GM23338 (cell line): Measurements from ENCODE around the gene ESM1.

ENCODE experiments used
- CREB1 ChIP-seq: fragments of 250-450 bp; sonication (Bioruptor Pico); IDR thresholded peaks from 2 replicates; pipeline ENCODE4 v1.5.0; 2020; ENCODE audit warnings: low read depth, mild to moderate bottlenecking, moderate library complexity
- CTCF ChIP-seq, 2 experiments: fragments of 200-600 bp in 1 of 2; sonication (generic) in 1 of 2; conservative IDR thresholded peaks; 2 replicates each; pipeline versions ENCODE4 v1.5.1 to v1.6.1; 2016 to 2017; ENCODE audit warnings: antibody characterized with exemption in 2 of 2, low read depth in 2 of 2, mild to moderate bottlenecking in 2 of 2, moderate library complexity in 1 of 2
- ETS1 ChIP-seq: IDR thresholded peaks from 2 replicates; pipeline ENCODE4 v1.6.1; 2016; ENCODE audit warnings: antibody characterized with exemption
- EZH2 ChIP-seq: fragments of 200-600 bp; sonication (generic); IDR thresholded peaks from one replicate; pipeline ENCODE4 v1.8.0; 2017; ENCODE audit warnings: antibody characterized with exemption, mild to moderate bottlenecking, low read depth; ENCODE audit not compliant: unreplicated experiment
- EZH2phosphoT487 ChIP-seq: fragments of 200-600 bp; sonication (generic); IDR thresholded peaks from one replicate; pipeline ENCODE4 v1.8.1; 2018; ENCODE audit warnings: antibody characterized with exemption; ENCODE audit not compliant: unreplicated experiment
- JUNB ChIP-seq: IDR thresholded peaks from one replicate; pipeline ENCODE4 v1.6.1; 2016; ENCODE audit warnings: antibody characterized with exemption; ENCODE audit not compliant: unreplicated experiment
- NANOG ChIP-seq: IDR thresholded peaks from 2 replicates; pipeline ENCODE4 v1.6.1; 2016; ENCODE audit warnings: antibody characterized with exemption, borderline replicate concordance
- POLR2AphosphoS5 ChIP-seq: IDR thresholded peaks from 2 replicates; pipeline ENCODE4 v1.6.1; 2016; ENCODE audit warnings: antibody characterized with exemption, low read depth
- REST ChIP-seq: IDR thresholded peaks from one replicate; pipeline ENCODE4 v1.6.1; 2018; ENCODE audit warnings: antibody characterized with exemption; ENCODE audit not compliant: unreplicated experiment
- STAT1 ChIP-seq: IDR thresholded peaks from one replicate; pipeline ENCODE4 v1.6.1; 2016; ENCODE audit warnings: antibody characterized with exemption; ENCODE audit not compliant: unreplicated experiment

- TF ChIP-seq CREB1 (no peak), CTCF (conservative IDR thresholded peaks at IDR 0.05; ENCODE audit: low read depth in 2 of 2) (no peak), POLR2AphosphoS5 (no peak), EZH2phosphoT487 (no peak), EZH2 (no peak), NANOG (no peak), STAT1 (no peak), JUNB (no peak), REST (no peak), ETS1 (no peak)
Measured at GRCh38 chr5:54936201-54936600, 49.2 kb downstream of the ESM1 start.
